Hepatocyte (in vitro differentiated cells): ENCODE measurements around the gene MYL5.

Experiments used
- EZH2 ChIP-seq: fragments of 200-600 bp; sonication (generic); IDR thresholded peaks from 2 replicates; pipeline ENCODE4 v1.6.1; 2016; ENCODE audit warnings: antibody characterized with exemption, mild to moderate bottlenecking, borderline replicate concordance
- EZH2phosphoT487 ChIP-seq: fragments of 200-600 bp; sonication (generic); IDR thresholded peaks from one replicate; pipeline ENCODE4 v1.6.1; 2018; ENCODE audit warnings: antibody characterized with exemption, mild to moderate bottlenecking, low read depth, moderate library complexity; ENCODE audit not compliant: unreplicated experiment, severe bottlenecking
- TF ChIP-seq, protein P1 (sequence below): fragments of 200-600 bp; sonication (generic); IDR thresholded peaks from 2 replicates; pipeline ENCODE4 v1.5.1; 2016; ENCODE audit warnings: antibody characterized with exemption, mild to moderate bottlenecking; ENCODE audit not compliant: poor library complexity

DNA sequence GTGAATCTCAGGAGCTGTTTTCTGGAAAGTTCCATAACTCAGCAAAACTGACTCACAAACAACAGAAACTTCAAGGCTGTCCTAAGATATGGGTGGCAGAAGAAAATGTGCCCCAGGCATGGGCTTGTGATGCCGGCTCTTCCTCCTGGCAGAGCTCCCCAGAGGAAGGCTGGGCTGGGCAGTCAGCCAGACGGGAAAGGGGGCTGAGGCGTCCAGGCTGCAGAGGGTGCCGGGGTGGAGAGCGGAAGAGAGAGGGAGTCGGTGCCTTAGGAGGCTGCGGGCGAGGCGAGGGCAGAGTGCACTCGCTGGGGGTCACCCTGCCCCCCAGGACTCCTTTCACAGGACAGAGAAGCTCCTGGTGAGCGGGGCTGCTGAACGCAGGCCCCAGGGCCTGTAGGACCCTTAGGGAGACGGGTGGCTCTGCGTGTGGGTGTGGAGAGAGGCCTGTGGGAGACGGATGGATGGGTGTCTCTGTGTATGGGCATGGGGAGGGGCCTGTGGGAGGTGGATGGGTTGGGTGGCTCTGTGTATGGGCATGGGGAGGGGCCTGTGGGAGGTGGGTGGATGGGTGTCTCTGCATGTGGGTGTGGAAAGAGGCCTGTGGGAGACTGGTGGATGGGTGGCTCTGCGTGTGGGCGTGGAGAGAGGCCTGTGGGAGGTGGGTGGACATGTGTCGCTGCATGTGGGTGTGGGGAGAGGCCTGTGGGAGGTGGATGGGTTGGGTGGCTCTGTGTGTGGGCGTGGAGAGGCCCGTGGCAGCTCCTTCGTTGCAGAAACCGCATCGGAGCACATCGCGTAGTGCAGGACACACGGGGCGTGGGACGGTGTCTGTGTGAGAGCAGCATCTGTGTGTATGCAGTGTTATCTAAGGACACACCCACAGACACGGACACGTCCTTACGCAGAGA is 47.2 kb downstream of the MYL5 start:
- TF ChIP-seq, protein P1, sequence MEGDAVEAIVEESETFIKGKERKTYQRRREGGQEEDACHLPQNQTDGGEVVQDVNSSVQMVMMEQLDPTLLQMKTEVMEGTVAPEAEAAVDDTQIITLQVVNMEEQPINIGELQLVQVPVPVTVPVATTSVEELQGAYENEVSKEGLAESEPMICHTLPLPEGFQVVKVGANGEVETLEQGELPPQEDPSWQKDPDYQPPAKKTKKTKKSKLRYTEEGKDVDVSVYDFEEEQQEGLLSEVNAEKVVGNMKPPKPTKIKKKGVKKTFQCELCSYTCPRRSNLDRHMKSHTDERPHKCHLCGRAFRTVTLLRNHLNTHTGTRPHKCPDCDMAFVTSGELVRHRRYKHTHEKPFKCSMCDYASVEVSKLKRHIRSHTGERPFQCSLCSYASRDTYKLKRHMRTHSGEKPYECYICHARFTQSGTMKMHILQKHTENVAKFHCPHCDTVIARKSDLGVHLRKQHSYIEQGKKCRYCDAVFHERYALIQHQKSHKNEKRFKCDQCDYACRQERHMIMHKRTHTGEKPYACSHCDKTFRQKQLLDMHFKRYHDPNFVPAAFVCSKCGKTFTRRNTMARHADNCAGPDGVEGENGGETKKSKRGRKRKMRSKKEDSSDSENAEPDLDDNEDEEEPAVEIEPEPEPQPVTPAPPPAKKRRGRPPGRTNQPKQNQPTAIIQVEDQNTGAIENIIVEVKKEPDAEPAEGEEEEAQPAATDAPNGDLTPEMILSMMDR = no peak
- TF ChIP-seq EZH2 (no peak), EZH2phosphoT487 (no peak)
